VCaP (cell line): ENCODE results near the gene ARMH1.

Experiments used
- H3K27ac ChIP-seq: fragments of 450-650 bp; 2 replicates; pipeline ENCODE4 v1.5.1; 2017
- CTCF ChIP-seq: fragments of 450-650 bp; conservative IDR thresholded peaks from 2 replicates; pipeline ENCODE4 v1.5.1; 2017; ENCODE audit warnings: mild to moderate bottlenecking, moderate library complexity

ARMH1 gene

GRCh38 chr1:44675186-44675585 is 672 bp downstream of the ARMH1 start:
- no peak for TF ChIP-seq CTCF
- peak overlapping the region; percentile 77 for H3K27ac ChIP-seq

- TF ChIP-seq CTCF, result no peak
- no peak overlapping the region for H3K27ac ChIP-seq
These were observed 2.1 kb downstream of the ARMH1 start for GRCh38 chr1:44676484-44677200.

GRCh38 chr1:44677201-44677766 is 2.8 kb downstream of the ARMH1 start:
- peak; percentile 73 for TF ChIP-seq CTCF
- H3K27ac ChIP-seq, result no peak overlapping the region

GRCh38 chr1:44678120-44678519 is 3.6 kb downstream of the ARMH1 start:
- H3K27ac ChIP-seq, result no peak overlapping the region
- no peak for TF ChIP-seq CTCF

- no peak for TF ChIP-seq CTCF
- no peak overlapping the region for H3K27ac ChIP-seq
These were observed 4.1 kb downstream of the ARMH1 start for GRCh38 chr1:44678626-44679025.

- TF ChIP-seq CTCF, result no peak
- H3K27ac ChIP-seq, result no peak overlapping the region
These were observed 5.0 kb downstream of the ARMH1 start for GRCh38 chr1:44679468-44679867.

- no peak for TF ChIP-seq CTCF
- H3K27ac ChIP-seq, result no peak overlapping the region
These were observed 7.7 kb downstream of the ARMH1 start for GRCh38 chr1:44681905-44682882.
